DMS53 (cell line): ENCODE results near the gene SAMMSON.

ENCODE experiments used
- DNase-seq: peaks from one replicate; lab custom pipeline; 2025; lab: John Stamatoyannopoulos, UW

SAMMSON gene

GRCh38 chr3:70090322-70090913 is 90.9 kb downstream of the SAMMSON start:
- peak; percentile 13 for DNase-seq

GRCh38 chr3:70094197-70094596 is 94.7 kb downstream of the SAMMSON start:
- DNase-seq: no peak

GRCh38 chr3:70095260-70095659 is 95.7 kb downstream of the SAMMSON start:
- no peak for DNase-seq

- no peak for DNase-seq
Measured at GRCh38 chr3:70096376-70097066, 97.0 kb downstream of the SAMMSON start.

GRCh38 chr3:70097084-70097483 is 97.6 kb downstream of the SAMMSON start:
- DNase-seq: no peak

GRCh38 chr3:70108072-70108471 is 108.5 kb downstream of the SAMMSON start:
- peak; percentile 35 for DNase-seq

GRCh38 chr3:70108546-70108945 is 109.0 kb downstream of the SAMMSON start:
- no peak for DNase-seq

GRCh38 chr3:70110066-70110465 is 110.5 kb downstream of the SAMMSON start:
- no peak for DNase-seq

GRCh38 chr3:70111411-70111810 is 111.9 kb downstream of the SAMMSON start:
- no peak for DNase-seq

- DNase-seq: no peak
Measured at GRCh38 chr3:70112751-70113150, 113.2 kb downstream of the SAMMSON start.

GRCh38 chr3:70114431-70114830 is 114.9 kb downstream of the SAMMSON start:
- no peak for DNase-seq

- DNase-seq: no peak
Measured at GRCh38 chr3:70119879-70120278, 120.3 kb downstream of the SAMMSON start.
